OCI-LY3 (cell line): ENCODE data around the gene LDAF1.

Experiments
- EZH2phosphoT487 ChIP-seq: fragments of 200-600 bp; shearing (Covaris generic); IDR thresholded peaks from 2 replicates; pipeline ENCODE4 v1.6.1; 2018; ENCODE audit warnings: antibody characterized with exemption, mixed run types, low read depth
- TF ChIP-seq, protein P1 (sequence below): fragments of 200-600, 300-600 bp; sonication (generic); IDR thresholded peaks from 2 replicates; pipeline ENCODE4 v1.5.1; 2014; ENCODE audit warnings: antibody characterized with exemption, low read length, low read depth

DNA sequence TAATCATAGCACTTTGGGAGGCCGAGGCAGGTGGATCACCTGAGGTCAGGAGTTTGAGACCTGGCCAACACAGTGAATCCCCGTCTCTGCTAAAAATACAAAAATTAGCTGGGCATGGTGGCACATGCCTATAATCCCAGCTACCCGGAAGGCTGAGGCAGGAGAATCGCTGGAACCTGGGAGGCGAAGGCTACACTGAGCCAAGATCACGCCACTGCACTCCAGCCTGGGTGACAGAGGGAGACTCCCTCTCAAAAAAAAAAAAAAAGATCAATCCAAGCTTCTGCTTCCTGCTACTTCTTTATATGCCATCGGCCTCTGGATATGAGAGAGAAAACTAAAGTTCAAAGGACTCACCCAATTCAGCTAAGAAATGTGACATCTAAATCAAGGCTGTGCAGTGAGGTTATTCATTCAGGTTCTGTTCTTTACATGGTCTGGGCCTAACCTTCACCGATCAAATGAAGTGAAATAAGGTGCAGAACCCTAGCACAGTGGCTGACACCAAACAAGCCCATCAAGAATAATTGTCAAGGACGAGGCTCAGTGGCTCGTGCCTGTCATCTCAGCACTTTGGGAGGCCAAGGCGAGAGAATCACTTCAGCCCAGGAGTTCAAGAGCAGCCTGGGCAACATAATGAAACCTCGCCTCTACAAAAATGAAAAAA is 27.3 kb downstream of the LDAF1 start:
- TF ChIP-seq, protein P1, sequence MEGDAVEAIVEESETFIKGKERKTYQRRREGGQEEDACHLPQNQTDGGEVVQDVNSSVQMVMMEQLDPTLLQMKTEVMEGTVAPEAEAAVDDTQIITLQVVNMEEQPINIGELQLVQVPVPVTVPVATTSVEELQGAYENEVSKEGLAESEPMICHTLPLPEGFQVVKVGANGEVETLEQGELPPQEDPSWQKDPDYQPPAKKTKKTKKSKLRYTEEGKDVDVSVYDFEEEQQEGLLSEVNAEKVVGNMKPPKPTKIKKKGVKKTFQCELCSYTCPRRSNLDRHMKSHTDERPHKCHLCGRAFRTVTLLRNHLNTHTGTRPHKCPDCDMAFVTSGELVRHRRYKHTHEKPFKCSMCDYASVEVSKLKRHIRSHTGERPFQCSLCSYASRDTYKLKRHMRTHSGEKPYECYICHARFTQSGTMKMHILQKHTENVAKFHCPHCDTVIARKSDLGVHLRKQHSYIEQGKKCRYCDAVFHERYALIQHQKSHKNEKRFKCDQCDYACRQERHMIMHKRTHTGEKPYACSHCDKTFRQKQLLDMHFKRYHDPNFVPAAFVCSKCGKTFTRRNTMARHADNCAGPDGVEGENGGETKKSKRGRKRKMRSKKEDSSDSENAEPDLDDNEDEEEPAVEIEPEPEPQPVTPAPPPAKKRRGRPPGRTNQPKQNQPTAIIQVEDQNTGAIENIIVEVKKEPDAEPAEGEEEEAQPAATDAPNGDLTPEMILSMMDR: no peak
- TF ChIP-seq EZH2phosphoT487: no peak
